Measurements from ENCODE around the gene SLC35F3. TPM values are rescaled to one million over a fixed set of nuclear protein-coding genes. Genes with fewer than 3 reads are reported as not detected.
"Not testable (repeated sequence)": the region's sequence is repeated elsewhere in the genome, so short reads cannot be mapped to it uniquely, and the experiment has no call there.

Gene SLC35F3
- total and polyA plus RNA-seq, 8 donors, result 1.4 to 7.1 (median 2.5) TPM

DNA sequence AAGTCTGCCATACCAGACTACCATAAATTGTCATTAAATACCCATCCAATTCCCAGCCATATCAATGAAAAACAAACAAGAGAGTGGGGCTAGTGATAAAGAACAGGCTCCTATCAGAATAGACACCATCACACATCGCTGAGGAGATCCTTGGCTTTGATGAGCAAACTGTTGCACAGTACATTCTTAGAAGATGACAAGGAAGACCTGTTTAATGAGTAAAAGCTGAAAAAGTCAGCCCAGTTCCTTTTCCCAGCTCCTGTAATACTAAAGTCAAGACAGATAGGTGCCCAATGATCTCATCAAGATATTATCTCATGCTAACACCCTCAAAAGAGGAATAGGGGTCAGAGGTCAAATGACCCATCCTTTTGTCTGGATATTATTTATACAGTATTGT lies 304.3 kb downstream of the SLC35F3 start:
- ATAC-seq, result no peak
- DNase-seq, result no peak
- FAIRE-seq, result no peak

DNA sequence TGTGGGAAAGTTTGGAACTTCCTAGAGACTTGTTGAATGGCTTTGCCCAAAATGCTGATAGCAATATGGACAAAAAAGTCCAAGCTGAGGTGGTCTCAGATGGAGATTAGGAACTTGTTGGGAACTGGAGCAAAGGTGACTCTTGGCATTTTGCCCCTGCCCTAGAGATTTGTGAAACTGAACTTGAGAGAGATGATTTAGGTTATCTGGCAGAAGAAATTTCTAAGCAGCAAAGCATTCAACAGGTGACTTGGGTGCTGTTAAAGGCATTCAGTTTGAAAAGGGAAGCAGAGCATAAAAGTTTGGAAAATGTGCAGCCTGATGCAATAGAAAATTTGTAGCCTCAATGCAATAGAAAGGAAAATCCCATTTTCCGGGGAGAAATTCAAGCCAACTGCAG lies 306.0 kb downstream of the SLC35F3 start:
- H3K27me3 ChIP-seq, DNase-seq, ATAC-seq, H3K4me1 ChIP-seq, H3K9me3 ChIP-seq, H3K4me3 ChIP-seq, H3K36me3 ChIP-seq, H3K27ac ChIP-seq, FAIRE-seq: not testable (repeated sequence)
- 93 to 100% methylated on average over 1 of the region's 1 CpG for WGBS, 2 donors
- intact Hi-C loops (cut with DNase I), result loop anchor here in 2 of 3 donors (10.0 kb wide), 2 partner anchors 104 to 114 kb away; no protein-coding TSS in a partner anchor

More for the DNA sequence above, 304.3 kb downstream of the SLC35F3 start:
- intact Hi-C loops (cut with DNase I), result loop anchor here in 1 of 3 donors (10.0 kb wide), 1 partner anchor 96 kb away; no protein-coding TSS in a partner anchor
- Histone ChIP-seq H3K36me3 (no peaks in the 10 kb centered on the region), H3K9me3 (no peaks in the 10 kb centered on the region), H3K27ac (no peak overlapping the region), H3K4me1 (no peaks in the 10 kb centered on the region), H3K4me3 (no peak overlapping the region), H3K27me3 (no peaks in the 10 kb centered on the region)
- TF ChIP-seq CTCF (IDR thresholded peaks at IDR 0.05), result no peak
- WGBS, 2 donors, result 56 to 61% methylated on average over 1 of the region's 1 CpG

- H3K27me3 ChIP-seq, H3K36me3 ChIP-seq, FAIRE-seq, H3K9me3 ChIP-seq, H3K4me1 ChIP-seq, DNase-seq, H3K27ac ChIP-seq, H3K4me3 ChIP-seq, ATAC-seq: not testable (repeated sequence)
- intact Hi-C loops (cut with DNase I), result loop anchor here in 2 of 3 donors (10.0 kb wide), 2 partner anchors 103 to 113 kb away; no protein-coding TSS in a partner anchor
- WGBS, 2 donors, result 40 to 60% methylated on average over 2 of the region's 2 CpGs
These were observed 307.4 kb downstream of the SLC35F3 start for GRCh38 chr1:234211855-234212254.

DNA sequence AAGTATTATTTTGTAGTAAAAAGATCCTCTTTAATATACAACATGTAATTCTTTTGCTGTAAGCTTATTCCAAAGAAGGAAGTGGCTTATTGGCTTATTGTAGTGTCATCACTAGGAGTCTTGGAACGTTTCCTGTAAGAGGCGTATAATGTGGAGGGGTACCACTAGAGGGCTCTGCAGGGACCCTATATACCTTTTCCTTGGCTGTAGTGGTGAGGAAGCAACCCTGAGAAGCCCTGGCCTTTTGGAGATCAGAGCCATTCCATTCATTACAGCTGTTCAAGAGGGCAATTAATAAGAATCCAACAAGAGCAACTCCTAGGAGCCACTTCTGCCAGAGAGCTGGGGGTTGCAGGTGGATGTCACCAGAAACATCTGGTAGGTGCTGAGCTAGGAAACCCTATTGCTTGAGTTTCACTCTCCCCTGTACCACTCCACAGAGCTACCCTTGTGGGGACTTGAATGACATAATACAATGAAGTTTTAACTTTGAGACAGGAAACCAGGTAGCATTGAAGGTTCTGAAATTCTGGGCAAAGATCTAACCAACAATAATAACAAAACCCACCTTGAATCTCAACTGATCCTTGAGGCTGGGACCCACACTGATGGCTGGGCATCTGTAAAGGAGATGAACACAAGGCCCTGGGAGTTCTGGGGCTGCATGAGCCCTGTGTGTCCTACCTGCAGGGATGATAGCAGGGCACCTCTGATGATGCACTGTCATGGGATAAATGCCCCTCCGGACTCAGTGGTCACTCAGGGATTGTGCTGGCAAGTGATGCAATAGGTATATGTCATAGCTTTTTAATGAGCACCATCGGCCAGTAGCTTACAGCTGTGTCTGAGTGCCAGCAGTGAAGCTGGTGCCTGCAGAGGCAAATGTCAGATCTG lies 308.5 kb downstream of the SLC35F3 start:
- Histone ChIP-seq H3K27me3 (no peaks in the 10 kb centered on the region), H3K27ac (no peak overlapping the region), H3K4me3 (no peak overlapping the region), H3K36me3 (no peaks in the 10 kb centered on the region), H3K9me3 (no peaks in the 10 kb centered on the region), H3K4me1 (no peaks in the 10 kb centered on the region)
- FAIRE-seq, result no peak
- WGBS, 2 donors, result 38 to 45% methylated on average over 4 of the region's 4 CpGs
- intact Hi-C loops (cut with DNase I), result loop anchor here in 2 of 3 donors (10.0 kb wide), 2 partner anchors 102 to 112 kb away; no protein-coding TSS in a partner anchor
- TF ChIP-seq CTCF (IDR thresholded peaks at IDR 0.05), result peak in 3 of 4 donors; percentile 40 to 62 (median 41)
- peak; percentile 45 to 75 (median 67) for ATAC-seq
- peak in 3 of 6 donors; percentile 35 to 63 (median 40) for DNase-seq

DNA sequence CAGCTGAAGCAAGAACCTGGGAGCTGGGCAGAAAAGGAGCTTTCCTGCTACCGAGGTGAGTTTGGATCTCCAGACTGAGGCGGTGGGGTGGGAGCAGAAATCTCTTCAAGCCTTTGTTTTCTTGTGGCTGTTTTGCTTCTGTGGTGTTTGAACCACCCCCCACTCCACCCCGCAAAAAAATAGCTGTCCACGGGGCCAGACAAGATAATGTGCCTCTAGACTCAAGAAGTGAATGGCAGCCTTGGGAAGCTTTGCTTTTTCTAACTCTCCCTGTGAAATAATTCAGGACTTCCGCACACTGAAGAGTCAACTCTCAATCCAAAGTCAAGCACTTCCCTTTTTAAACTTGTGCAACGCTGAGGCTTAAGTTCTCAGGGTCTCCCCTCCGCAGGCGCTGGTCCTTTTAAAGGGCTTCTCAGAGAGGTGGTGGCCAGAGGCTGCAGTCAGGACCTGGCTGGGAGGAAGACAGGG lies 309.2 kb downstream of the SLC35F3 start:
- intact Hi-C loops (cut with DNase I), result loop anchor here in 2 of 3 donors (10.0 kb wide), 2 partner anchors 101 to 111 kb away; no protein-coding TSS in a partner anchor
- H3K36me3 ChIP-seq, result no peaks in the 10 kb centered on the region
- H3K27ac ChIP-seq, result peak overlapping the region in 1 of 4 donors; percentile 36
- DNase-seq (no peak), ATAC-seq (no peak), FAIRE-seq (no peak)
- 26 to 30% methylated on average over 8 of the region's 8 CpGs for WGBS, 2 donors
- H3K4me1 ChIP-seq, result no peaks in the 10 kb centered on the region
- no peak for TF ChIP-seq CTCF (IDR thresholded peaks at IDR 0.05)
- H3K9me3 ChIP-seq, result no peaks in the 10 kb centered on the region
- no peaks in the 10 kb centered on the region for H3K27me3 ChIP-seq
- H3K4me3 ChIP-seq, result peak overlapping the region; percentile 33 to 76 (median 72)
